ENCODE data around the gene SIGLEC10. TPM values are rescaled to one million over a fixed set of nuclear protein-coding genes. Genes with fewer than 3 reads are reported as not detected.

The SIGLEC10 gene
- total and polyA plus RNA-seq, 2 experiments from 2014 or later, result 0.47 TPM; not detected in 1

DNA sequence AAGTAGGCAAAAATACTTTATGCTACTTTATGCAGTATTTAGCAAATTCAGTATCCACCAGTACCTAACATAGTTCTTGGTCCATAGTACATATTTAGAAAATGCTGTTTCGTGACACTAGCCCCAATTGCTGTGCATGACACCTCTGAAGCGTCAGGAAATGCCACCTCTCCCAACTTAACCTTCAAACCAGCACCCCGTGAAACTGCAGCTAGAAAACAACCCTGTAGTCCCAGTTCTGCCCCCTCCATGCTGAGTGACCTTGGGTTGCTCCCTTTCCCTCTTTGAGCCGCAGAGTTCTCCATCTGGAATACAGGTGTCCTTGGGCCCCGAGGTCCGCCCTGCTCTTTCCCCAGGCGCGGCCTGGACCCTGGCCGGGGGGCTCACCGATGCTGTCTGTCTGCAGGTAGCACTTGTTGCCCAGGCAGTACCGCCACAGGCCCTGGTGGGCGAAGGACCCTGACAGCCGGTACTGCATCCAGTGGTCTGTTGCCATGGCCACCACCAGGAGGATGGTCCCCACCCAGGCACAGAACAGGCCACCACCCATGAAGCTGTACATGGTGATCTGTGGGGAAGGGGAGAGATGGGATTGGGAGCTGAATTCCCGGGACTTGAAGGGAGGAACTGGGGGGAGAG lies 30.4 kb downstream of the SIGLEC10 start:
- Mint-ChIP-seq H3K36me3 (ENCODE audit: low read depth) (peaks cover 3% of the 10 kb centered on the region; the same call in 2 of the 3 replicates), H3K4me1 (peaks cover 15% of the 10 kb centered on the region), H3K4me3 (no peak overlapping the region), H3K27ac (no peak overlapping the region), H3K27me3 (ENCODE audit: insufficient read depth, low read depth, poor library complexity) (peaks cover 17% of the 10 kb centered on the region), H3K9me3 (peaks cover 8% of the 10 kb centered on the region)
- Histone ChIP-seq H3K4me3 (no peak overlapping the region), H4K20me1 (replicated peaks; ENCODE audit: insufficient read depth) (no peaks in the 10 kb centered on the region), H3K36me3 (ENCODE audit: insufficient read depth) (no peaks in the 10 kb centered on the region), H3K4me2 (no peak overlapping the region), H3K27ac (ENCODE audit: low read depth) (no peak overlapping the region), H3F3A (replicated peaks; ENCODE audit: low read depth) (no peaks in the 10 kb centered on the region), H3K4me1 (ENCODE audit: insufficient read depth) (no peaks in the 10 kb centered on the region), H3K79me2 (replicated peaks; ENCODE audit: insufficient read depth) (no peaks in the 10 kb centered on the region), H3K9me2 (ENCODE audit: insufficient read depth) (no peaks in the 10 kb centered on the region), H2AFZ (no peak overlapping the region), H3K27me3 (ENCODE audit: insufficient read depth) (no peaks in the 10 kb centered on the region)
- TF ChIP-seq ZNF114 (CRISPR knock-in tag; IDR thresholded peaks at IDR 0.05) (no peak), EZH2 (IDR thresholded peaks at IDR 0.05; ENCODE audit: low read depth, unreplicated experiment) (no peak), CREB1 (CRISPR knock-in tag; IDR thresholded peaks at IDR 0.05; ENCODE audit: low read depth) (no peak), STAT1 (IDR thresholded peaks at IDR 0.05; ENCODE audit: unreplicated experiment) (no peak), ZNF331 (CRISPR knock-in tag; IDR thresholded peaks at IDR 0.05; ENCODE audit: low read depth) (no peak), POLR2AphosphoS5 (IDR thresholded peaks at IDR 0.05; ENCODE audit: low read depth) (no peak), NANOG (IDR thresholded peaks at IDR 0.05; ENCODE audit: borderline replicate concordance) (no peak), EZH2phosphoT487 (IDR thresholded peaks at IDR 0.05; ENCODE audit: unreplicated experiment) (no peak)
- TF ChIP-seq, protein P1, sequence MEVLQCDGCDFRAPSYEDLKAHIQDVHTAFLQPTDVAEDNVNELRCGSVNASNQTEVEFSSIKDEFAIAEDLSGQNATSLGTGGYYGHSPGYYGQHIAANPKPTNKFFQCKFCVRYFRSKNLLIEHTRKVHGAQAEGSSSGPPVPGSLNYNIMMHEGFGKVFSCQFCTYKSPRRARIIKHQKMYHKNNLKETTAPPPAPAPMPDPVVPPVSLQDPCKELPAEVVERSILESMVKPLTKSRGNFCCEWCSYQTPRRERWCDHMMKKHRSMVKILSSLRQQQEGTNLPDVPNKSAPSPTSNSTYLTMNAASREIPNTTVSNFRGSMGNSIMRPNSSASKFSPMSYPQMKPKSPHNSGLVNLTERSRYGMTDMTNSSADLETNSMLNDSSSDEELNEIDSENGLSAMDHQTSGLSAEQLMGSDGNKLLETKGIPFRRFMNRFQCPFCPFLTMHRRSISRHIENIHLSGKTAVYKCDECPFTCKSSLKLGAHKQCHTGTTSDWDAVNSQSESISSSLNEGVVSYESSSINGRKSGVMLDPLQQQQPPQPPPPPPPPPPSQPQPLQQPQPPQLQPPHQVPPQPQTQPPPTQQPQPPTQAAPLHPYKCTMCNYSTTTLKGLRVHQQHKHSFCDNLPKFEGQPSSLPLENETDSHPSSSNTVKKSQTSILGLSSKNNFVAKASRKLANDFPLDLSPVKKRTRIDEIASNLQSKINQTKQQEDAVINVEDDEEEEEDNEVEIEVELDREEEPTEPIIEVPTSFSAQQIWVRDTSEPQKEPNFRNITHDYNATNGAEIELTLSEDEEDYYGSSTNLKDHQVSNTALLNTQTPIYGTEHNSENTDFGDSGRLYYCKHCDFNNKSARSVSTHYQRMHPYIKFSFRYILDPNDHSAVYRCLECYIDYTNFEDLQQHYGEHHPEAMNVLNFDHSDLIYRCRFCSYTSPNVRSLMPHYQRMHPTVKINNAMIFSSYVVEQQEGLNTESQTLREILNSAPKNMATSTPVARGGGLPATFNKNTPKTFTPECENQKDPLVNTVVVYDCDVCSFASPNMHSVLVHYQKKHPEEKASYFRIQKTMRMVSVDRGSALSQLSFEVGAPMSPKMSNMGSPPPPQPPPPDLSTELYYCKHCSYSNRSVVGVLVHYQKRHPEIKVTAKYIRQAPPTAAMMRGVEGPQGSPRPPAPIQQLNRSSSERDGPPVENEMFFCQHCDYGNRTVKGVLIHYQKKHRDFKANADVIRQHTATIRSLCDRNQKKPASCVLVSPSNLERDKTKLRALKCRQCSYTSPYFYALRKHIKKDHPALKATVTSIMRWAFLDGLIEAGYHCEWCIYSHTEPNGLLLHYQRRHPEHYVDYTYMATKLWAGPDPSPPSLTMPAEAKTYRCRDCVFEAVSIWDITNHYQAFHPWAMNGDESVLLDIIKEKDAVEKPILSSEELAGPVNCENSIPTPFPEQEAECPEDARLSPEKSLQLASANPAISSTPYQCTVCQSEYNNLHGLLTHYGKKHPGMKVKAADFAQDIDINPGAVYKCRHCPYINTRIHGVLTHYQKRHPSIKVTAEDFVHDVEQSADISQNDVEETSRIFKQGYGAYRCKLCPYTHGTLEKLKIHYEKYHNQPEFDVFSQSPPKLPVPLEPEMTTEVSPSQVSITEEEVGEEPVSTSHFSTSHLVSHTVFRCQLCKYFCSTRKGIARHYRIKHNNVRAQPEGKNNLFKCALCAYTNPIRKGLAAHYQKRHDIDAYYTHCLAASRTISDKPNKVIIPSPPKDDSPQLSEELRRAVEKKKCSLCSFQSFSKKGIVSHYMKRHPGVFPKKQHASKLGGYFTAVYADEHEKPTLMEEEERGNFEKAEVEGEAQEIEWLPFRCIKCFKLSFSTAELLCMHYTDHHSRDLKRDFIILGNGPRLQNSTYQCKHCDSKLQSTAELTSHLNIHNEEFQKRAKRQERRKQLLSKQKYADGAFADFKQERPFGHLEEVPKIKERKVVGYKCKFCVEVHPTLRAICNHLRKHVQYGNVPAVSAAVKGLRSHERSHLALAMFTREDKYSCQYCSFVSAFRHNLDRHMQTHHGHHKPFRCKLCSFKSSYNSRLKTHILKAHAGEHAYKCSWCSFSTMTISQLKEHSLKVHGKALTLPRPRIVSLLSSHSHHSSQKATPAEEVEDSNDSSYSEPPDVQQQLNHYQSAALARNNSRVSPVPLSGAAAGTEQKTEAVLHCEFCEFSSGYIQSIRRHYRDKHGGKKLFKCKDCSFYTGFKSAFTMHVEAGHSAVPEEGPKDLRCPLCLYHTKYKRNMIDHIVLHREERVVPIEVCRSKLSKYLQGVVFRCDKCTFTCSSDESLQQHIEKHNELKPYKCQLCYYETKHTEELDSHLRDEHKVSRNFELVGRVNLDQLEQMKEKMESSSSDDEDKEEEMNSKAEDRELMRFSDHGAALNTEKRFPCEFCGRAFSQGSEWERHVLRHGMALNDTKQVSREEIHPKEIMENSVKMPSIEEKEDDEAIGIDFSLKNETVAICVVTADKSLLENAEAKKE (CRISPR knock-in tag; IDR thresholded peaks at IDR 0.05), result no peak
- TF ChIP-seq, protein P2, sequence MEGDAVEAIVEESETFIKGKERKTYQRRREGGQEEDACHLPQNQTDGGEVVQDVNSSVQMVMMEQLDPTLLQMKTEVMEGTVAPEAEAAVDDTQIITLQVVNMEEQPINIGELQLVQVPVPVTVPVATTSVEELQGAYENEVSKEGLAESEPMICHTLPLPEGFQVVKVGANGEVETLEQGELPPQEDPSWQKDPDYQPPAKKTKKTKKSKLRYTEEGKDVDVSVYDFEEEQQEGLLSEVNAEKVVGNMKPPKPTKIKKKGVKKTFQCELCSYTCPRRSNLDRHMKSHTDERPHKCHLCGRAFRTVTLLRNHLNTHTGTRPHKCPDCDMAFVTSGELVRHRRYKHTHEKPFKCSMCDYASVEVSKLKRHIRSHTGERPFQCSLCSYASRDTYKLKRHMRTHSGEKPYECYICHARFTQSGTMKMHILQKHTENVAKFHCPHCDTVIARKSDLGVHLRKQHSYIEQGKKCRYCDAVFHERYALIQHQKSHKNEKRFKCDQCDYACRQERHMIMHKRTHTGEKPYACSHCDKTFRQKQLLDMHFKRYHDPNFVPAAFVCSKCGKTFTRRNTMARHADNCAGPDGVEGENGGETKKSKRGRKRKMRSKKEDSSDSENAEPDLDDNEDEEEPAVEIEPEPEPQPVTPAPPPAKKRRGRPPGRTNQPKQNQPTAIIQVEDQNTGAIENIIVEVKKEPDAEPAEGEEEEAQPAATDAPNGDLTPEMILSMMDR (conservative IDR thresholded peaks at IDR 0.05; ENCODE audit: low read depth in 2 of 2), result no peak
- DNase-seq (ENCODE audit: low spot score), result no peak
- ATAC-seq, result no peak
